Measurements from ENCODE around the gene BMP8B.

Gene BMP8B

DNA sequence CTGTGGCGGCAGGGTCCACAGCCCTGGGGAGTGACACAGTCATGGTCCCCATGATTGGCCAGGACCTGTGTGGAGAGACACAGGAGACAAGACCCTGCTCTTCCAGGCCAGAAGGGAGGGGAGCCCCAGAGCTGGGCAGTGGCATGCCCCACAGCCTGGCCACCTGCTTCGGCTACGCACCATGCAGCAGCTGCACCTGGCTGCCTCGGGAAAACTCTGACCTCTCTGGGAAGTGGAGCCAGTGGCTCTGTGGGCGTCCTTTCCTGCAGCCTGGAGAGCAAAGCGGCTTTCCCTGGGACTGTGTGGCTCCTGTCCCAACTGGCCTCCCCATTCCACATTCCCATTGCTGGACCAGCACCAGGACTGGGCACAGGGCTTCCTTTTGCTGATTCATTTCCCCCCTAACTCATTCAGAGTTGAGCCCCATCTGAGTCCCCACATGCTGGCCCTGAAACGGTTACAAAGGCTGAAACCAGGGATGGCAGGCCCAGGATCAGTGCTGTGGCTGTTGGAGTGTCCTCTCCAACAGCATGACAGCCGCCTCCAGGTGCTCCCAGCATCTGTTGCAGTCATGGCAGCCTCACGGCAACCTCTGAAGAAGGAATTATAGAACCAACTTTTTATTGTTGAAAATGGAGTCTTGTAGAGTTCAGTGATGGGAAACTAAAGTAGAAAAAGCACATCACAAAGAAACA is 32.6 kb downstream of the BMP8B start:
- no peak for DNase-seq

DNA sequence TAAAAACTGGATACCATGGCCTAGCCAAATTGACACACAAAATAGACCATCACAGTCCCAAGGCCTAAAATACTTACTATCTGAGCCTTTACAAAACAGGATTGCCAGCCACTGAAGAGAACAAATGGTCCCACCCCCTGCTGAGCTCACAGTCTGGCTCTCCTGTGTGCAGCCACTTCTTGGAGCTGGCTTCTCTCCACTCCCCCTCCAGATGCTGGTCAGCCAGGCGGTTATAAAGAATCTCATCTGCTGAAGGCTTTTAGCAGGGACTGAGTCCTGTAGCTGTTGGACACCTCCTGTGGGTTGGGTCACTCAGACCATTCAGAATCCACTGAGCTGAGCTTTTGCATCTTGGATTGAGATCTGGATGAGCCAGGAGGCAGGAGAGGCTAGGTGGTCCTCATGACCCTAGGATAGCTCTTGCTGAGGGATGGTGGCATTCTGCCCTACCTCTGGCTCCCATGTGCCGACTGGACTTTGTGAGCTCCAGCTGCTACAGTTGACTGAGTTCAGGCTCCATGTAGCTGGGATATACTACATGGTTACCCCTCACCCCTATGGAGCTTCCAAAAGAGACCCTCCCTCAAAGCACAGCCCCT is 33.7 kb downstream of the BMP8B start:
- peak; percentile 25 for DNase-seq

DNA sequence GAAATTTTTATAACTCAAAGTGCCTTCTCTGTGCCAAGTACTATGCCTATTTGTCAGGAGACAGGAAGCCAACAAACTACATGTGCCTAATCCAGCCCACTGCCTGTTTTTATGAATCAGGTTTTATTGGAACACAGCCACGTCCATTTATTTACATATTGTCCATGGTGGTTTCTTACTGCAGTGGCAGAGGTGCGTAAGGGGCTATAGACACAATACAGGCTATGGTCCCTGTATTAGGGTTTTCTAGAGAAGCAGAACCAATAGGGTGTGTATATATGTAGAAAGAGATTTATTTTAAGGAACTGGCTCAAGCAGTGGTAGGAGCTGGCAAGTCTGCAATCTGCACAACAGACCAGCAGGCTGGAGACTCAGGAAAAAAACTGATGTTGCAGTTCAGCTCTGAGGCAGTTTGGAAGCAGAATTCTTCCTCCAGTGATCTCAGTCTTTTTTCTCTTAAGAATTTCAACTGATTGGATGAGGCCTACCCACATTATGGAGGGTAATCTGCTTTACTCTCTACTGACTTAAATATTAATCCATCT is 34.6 kb downstream of the BMP8B start:
- no peak for DNase-seq

DNA sequence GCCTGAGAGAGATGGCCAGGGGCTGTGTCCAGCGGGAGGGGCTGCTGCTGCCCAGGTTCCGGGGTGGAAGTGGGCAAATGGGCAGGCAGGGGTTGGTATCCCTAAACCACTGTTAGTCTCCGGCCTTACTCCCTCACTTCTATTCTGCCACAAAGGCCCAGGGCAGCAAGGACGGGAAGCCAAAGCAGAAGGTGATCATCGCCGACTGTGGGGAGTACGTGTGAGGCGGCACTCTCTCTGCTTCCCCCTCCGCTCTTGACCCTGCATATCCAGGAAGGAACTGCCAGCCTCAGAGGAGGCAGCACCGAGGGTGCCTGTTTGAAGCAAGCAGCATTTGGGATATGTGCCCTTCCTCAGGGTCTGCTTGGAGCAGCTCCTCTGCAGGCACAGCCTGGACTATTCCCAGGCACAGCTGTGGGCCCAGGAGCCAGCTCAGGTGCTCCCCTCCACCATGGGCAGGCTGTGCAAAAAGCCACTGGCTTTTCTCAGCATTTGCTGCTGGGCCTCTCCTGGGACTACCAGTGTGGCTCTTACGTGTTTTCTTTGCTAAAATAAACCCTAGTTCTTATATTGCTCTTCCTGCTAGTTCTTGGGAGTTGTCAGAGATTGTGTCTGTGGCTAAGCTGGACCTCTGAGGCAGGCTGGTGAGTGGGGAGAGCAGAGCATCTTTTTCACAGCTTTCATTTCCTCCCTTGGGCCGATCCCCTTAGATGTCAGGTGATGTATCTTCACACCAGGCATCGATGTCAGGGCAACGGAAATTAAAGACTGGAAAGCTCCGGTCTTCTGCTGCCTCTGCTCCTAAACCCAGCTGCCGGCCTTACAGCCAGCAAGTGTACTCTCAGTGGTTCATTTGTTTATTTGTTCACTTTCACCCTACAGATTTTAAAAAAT is 35.3 kb downstream of the BMP8B start:
- no peak for DNase-seq

DNA sequence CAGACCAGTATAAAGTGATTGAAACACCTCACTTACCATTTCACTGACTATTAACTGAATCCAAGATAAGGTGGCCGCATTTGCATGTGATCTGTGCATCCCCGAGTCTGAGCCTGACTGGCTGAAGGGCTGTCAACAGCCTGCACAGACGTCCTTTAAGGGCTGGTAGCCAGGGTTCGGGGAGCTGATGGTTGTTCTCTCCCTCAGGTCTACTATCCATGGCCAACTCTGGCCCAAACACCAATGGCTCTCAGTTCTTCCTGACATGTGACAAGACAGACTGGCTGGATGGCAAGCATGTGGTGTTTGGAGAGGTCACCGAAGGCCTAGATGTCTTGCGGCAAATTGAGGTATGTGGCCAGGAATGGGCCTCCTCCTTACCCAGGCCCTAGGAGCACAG is 36.0 kb downstream of the BMP8B start:
- no peak for DNase-seq

DNA sequence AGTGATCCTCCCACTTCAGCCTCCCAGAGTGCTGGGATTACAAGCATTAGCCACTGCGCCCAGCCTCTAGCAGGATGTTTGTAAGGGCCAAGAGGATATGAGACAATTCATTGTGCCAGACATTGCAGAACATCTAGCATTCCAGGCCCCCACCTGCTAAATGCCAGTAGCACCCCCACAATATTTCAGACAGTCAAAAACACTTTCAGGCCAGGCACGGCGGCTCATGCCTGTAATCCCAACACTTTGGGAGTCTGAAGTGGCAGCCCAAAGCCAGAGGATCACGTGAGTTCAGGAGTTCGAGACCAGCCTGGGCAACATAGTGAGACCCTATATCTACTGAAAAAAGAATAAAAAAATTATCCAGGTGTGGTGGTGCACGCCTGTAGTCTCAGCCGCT is 37.1 kb downstream of the BMP8B start:
- DNase-seq = no peak

DNA sequence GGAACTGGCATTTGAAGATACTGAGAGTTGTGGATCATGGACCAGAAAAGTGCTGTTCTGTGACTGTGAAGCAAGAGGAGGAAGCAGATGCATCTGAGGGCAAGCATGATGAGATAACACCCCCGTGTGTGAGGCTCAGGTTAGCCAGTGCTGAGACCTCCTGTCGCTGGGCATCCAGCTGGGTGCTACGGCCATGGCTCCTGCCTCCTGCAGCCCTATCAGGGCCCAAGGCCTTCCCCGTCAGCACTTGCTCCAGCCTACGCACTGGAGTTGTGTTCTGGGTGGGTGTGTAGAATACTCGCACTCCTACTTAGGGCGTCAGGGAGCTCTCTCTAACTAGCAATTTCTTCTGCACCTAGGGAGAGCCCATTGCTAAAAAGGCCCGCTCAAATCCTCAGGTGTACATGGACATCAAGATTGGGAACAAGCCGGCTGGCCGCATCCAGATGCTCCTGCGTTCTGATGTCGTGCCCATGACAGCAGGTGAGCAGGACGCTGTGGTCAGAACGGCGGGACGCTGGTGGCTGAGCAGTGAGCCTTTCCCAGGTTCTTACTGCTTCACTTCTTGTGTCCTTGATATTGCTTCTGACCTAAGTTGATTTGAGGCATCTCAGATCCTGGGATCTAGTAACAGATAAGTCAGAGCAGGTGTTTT is 43.5 kb downstream of the BMP8B start:
- no peak for DNase-seq

DNA sequence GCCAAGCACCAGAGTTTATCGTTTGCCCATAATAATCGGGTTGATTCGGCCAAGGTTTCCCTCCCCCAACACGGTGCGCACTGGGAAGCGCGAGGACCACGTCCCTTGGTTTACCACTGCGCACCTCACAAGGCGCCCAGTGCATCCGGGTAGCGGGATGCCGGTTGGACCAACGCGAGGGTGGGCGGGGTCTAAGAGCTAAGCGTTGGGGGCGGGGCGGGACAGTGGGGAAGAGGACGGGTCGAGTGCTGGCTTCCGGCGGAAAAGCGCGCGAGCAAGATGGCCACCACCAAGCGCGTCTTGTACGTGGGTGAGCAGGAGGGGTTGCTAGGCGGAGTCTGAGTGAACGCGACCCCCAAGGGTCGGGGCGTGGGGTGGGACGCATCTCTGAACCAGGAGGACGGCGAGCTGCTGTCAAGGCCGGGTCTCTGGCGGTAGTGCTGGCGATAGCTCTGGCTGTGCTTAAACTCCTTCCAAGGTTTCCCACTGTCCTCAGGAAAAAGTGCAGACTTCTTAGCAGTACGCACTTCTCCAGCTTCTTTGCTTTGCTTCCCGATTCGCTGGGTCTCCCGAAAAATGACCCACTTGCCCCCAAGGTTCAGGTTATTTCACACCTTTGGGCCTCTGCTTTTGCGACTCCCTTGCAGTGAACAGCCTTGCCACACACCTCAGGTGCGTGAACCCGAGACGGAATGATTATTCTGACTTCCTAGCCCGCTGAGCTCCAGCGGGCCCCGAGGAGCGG is 49.9 kb downstream of the BMP8B start, which contains the start of gene PPIE:
TSS of gene PPIE (plus strand) at position 261 of the 745 bp plus-strand sequence. CDS start at position 280, 19 bp downstream.
- DNase-seq = peak; percentile 92

DNA sequence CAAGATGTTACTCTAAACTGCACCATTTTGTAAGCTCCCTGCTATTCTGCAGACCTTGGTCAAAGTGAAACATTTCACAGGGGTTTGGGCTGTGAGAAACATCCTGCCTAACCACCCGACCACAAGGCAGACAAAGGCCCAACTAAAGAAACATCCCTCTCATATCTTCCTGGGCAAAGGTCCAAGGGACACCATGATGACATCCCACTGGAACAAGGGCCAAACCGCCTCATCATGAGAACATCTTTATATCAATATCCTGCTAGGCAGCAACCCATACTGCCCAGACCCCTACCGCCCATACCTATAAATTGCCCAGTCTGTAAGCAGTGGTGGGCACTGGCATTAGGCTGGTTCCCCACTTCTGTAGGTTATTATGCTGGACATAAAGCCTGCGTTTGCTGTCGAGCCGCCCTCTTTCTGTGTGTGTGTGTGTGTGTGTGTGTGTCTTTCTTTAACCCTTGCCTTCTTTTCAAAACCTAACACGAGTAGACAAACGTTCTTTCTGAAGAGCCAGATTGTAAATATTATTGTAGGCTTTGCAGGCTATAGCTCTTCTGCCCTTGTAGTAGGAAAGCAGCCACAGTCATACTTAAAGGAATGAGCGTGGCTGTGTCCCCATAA is 51.0 kb downstream of the BMP8B start:
- no peak for DNase-seq

DNA sequence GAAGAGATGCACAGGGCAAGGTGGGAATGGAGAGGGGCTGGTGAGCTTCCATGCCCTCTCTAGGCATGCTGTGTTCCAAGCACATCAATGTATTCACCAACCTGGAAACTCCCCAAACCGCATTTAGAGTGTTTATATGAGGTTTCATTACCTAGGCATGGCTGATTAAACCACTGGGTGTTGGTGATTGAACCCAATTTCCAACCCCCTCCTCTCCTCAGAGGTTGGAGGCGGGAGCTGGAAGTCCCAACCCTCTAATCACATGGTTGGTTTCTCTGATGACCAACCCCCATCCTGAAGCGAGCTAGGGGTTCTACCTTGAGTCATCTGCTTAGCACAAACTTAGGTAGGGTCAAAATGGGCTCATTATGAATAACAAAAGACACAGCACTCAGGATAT is 52.9 kb downstream of the BMP8B start:
- DNase-seq = no peak

DNA sequence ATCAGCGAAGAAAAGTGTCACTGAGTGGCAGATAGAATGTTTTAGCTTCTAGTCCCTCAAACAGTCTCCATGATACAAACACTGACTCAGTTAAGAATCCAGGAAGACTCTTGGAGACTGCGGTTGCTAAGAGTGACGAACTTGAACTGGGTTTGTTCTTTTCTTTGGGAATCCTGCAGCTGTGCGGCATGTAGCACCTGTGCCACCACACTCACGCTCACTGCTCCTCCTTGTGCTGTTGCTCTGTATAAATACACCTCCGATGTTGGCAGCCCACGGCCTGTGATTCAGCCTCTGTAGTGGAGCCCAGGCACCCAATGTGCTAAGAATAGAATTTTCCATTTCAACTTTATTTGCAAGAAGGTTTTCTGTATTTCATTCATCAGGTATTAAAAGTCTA is 55.5 kb downstream of the BMP8B start:
- no peak for DNase-seq

DNA sequence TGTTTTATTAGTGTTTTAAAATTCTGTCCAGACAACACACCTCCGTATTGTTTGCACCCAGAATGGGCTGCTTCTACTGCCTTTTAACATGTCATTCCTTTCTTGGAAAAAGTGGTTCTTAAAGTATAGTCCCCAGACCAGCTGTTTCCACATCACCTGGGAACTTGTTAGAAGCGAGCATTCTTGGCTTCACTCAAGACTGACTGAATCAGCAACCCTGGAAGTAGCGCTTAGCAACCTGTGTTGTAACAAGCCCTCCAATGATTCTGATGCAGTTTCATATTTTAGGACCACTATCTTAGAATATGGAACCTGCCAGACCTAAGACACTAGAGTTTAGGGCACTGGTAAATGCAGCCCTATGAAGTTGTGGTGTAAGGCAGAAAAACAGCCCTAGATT is 55.9 kb downstream of the BMP8B start:
- no peak for DNase-seq

DNA sequence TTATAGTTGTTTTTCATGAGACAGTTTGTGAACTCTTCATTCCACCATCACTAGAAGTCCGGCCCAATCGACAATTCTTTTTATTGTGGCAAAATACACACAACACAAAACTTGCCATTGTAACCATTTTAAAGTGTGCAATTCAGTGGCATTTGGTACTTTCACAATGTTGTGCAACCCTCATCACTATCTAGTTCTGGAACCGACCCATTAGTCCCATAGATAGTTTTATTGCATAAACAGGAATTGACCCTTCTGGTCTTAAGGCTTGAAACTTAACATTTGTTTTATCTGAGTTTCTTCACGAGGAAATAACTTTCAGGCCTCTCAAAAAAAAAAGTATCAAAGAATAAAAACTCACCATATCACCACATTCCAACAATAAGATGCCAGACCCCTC is 58.8 kb downstream of the BMP8B start:
- DNase-seq = no peak

DNA sequence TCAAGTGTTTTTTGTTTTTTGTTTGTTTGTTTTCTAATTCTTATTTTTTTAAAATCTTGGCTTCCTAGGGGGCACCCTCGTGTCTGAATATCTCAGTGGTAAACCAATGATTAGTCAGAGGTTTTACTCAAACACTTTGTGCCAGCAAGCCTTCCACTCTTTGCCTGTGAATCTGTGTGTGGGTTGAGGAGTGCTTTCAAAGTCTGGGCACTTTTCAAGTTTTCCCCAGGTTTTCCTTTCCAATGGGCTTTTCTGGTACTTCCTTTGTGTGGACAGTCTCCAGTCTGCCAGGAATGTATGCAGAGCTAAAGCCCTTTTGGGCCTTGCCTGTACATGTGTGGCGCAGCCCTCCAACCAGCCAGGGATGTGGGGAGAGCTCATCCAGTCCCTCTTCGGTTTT is 59.6 kb downstream of the BMP8B start:
- DNase-seq = no peak

DNA sequence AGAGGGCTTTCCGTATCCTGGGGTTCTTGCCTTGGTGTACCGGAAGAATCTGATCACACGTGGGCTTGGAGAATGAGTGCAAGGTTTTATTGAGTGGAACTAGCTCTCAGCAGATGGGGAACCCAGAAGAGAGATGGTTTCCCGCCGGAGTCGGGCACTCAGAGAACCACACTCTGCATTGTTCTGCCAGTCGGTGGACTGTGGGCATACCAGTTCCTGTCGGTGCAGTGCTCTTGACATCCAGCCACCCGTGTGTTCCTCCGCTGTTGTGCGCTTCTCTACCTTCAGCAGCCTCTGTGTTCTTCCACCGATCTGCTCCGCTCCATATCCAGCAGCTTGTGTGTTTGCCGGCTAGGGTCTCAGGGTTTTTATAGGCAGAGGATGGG is 60.7 kb downstream of the BMP8B start:
- DNase-seq = no peak

DNA sequence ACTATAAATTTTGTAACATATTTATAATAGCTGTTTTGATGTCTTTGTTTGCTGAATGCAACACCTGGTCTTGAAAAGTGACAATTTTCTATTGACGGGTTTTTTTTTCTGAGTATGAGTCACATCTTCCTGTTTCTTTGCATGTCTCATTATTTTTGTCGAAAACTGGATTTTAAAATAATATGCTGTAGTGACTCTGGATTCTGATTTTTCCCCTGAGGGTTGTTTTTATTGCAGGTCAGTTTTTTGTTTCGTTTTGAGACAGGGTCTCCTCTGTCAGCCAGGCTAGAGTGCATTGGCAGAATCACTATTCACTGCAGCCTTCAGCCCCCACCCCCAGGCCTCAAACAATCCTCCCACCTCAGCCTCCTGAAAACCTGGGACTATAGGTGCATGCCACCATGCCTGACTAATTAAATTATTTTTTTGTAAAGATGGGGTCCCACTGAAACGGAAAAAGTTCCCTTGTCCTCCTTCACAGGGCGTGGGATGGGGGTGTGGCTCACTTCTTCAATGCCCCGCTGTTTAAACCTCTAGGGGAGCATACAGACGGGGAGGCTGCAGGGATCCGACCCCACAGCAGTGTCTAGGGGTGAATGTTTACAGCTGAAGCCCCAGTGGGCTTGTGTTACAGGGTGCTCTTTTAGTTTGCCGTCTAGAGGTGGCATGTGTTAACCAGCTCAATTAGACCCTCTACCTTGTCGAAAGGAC is 61.3 kb downstream of the BMP8B start:
- no peak for DNase-seq

DNA sequence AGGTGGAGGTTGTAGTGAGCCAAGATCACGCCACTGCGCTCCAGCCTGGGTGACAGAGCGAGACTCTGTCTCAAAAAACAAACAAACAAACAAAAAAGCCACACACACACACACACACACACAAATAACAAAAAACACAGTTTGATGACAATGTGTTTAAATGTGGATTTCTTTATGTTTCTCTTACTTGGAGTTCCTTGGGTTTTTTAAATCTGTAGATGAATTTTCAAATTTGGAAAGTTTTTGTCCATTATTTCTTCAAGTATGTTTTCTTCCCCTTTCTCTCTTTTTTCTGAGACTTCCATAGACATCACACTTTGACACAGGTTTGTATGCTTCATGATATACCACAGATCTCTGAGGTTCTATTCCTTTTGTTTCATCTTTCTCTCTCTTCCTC is 62.1 kb downstream of the BMP8B start:
- DNase-seq = no peak

DNA sequence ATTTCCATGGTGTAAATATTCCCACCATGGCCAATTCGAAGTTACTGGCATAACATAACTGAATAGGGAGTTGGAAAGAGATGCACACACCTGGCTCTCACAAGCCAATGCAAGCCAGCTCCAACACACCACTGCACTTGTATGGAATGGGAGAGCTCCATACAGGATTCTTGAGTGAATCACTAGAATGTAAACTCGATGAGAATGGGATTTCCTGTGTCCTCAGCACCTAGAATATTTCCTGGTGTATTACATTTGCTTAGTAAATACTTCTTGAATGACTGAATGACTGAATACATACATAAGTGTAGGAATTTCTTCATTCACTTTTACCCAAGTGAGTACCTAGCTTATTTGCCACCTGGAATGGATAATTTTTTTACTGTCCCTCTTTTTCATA is 66.2 kb downstream of the BMP8B start:
- no peak for DNase-seq

DNA sequence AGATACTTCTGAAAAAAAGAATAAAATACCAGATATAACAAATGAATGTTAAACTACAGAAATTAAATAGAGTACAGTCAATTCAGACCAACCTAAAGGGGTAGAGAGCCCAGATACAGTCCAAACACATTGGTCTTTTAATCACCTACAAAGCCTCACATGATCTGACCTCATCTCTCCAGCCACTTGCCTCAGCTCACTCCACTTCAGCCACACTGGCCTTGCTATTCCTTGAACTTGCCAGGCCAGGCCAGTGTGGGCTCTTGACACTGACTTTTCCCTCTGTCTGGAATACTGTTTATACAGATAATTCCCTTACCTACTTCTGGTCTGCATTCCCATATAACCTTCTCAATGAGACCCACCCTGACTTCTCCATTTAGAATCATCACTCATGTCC is 67.0 kb downstream of the BMP8B start:
- no peak for DNase-seq

DNA sequence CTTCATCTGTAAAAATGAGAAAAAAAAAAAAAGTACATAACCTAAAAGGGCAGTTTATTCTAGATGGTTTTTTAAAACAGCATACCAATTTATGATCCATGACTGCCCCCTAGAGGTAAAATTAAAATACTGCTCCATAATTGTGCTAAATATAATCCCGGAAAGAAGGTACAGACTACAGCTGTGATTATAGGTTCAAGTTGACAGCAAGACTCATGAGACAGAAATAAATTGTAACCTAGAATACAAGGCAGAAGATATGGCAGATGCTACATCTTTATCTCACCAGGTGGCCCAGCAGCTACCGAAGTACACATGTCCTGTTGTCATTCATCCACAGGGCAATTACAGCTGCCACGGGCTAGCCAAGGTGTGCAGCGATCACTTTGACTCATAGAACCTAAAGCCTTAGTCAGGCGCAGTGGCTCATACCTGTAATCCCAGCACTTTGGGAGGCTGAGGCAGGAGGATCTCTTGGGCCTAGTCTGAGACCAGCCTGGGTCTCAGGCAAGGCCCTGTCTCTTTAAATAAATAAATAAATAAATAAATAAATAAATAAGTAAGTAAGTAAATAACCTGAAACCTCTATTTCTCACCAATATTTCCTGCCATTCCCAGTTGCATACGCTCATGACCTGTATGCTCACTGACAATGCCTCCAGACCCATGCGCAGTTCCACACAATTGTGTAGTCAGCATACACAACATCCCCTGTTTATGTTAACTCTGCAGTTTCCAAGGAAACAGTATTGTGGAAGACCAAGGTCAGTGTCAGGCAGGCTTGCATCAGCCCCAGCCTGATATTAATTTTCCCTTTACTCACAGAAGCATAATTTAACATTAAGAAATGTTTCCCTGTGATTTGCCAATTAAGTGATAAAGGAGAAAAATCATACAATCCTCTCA is 68.3 kb downstream of the BMP8B start:
- peak; percentile 96 for DNase-seq

Data from NCI-H2227 treated with DMSO at 0.1 percent for 48 hours (cell line).